Pulmonary artery endothelial cell (primary cell): ENCODE data around the gene UPP1. TPM values are rescaled to one million over a fixed set of nuclear protein-coding genes. Genes with fewer than 3 reads are reported as not detected.
"Not testable (repeated sequence)": the region's sequence is repeated elsewhere in the genome, so short reads cannot be mapped to it uniquely, and the experiment has no call there.

Source experiments
- DNase-seq: peaks from one replicate; pipeline ENCODE4 v3.0.0-alpha.2; 2011; ENCODE audit warnings: low read depth, low spot score
- total RNA-seq: library from RNA; depleted of rRNA; stranded (reverse); fragments of >200 nt; gene quantifications from 2 replicates; pipeline ENCODE4 v1.2.3, GENCODE V29; 2014

Gene UPP1
- 38.7 and 54.6 TPM in 2 replicates for total RNA-seq

- no peak for DNase-seq
Measured at GRCh38 chr7:48089046-48090003, at the start of gene UPP1. TSS of gene UPP1 (plus strand) at chr7:48089265. CDS start at chr7:48094784, 5,519 bp downstream.

- DNase-seq, result no peak
Measured at GRCh38 chr7:48040944-48041652, 48.0 kb upstream of the UPP1 start.

- peak; percentile 26 for DNase-seq
Measured at GRCh38 chr7:48041653-48041970, 47.5 kb upstream of the UPP1 start.

GRCh38 chr7:48042216-48042615 is 46.8 kb upstream of the UPP1 start:
- DNase-seq, result peak; percentile 44

GRCh38 chr7:48042636-48043035 is 46.4 kb upstream of the UPP1 start:
- DNase-seq, result no peak

GRCh38 chr7:48045195-48045765 is 43.8 kb upstream of the UPP1 start:
- no peak for DNase-seq

GRCh38 chr7:48046458-48046857 is 42.6 kb upstream of the UPP1 start:
- no peak for DNase-seq

GRCh38 chr7:48048113-48048512 is 41.0 kb upstream of the UPP1 start:
- no peak for DNase-seq

GRCh38 chr7:48049850-48050249 is 39.2 kb upstream of the UPP1 start:
- DNase-seq, result no peak

- DNase-seq, result peak; percentile 17
Measured at GRCh38 chr7:48052748-48053147, 36.3 kb upstream of the UPP1 start.

GRCh38 chr7:48053736-48054135 is 35.3 kb upstream of the UPP1 start:
- DNase-seq, result no peak

GRCh38 chr7:48058990-48059389 is 30.1 kb upstream of the UPP1 start:
- no peak for DNase-seq

GRCh38 chr7:48059706-48060105 is 29.4 kb upstream of the UPP1 start:
- DNase-seq, result no peak

- DNase-seq, result no peak
Measured at GRCh38 chr7:48063985-48064384, 25.1 kb upstream of the UPP1 start.

- DNase-seq, result no peak
Measured at GRCh38 chr7:48067475-48067874, 21.6 kb upstream of the UPP1 start.

- DNase-seq, result no peak
Measured at GRCh38 chr7:48074204-48074654, 14.8 kb upstream of the UPP1 start.

GRCh38 chr7:48077423-48077822 is 11.6 kb upstream of the UPP1 start:
- DNase-seq, result no peak

- DNase-seq, result no peak
Measured at GRCh38 chr7:48078470-48078869, 10.6 kb upstream of the UPP1 start.

- not testable (repeated sequence) for DNase-seq
Measured at GRCh38 chr7:48082378-48082777, 6.7 kb upstream of the UPP1 start.

- DNase-seq, result no peak
Measured at GRCh38 chr7:48083114-48083830, 5.8 kb upstream of the UPP1 start.

- DNase-seq, result peak; percentile 82
Measured at GRCh38 chr7:48084727-48085432, 4.2 kb upstream of the UPP1 start.
